NCI-H128 (cell line): ENCODE results near the gene MCHR1.

Experiments
- DNase-seq: peaks from one replicate; lab custom pipeline; 2025; ENCODE audit not compliant: unreplicated experiment; lab: John Stamatoyannopoulos, UW

Gene MCHR1, protein sequence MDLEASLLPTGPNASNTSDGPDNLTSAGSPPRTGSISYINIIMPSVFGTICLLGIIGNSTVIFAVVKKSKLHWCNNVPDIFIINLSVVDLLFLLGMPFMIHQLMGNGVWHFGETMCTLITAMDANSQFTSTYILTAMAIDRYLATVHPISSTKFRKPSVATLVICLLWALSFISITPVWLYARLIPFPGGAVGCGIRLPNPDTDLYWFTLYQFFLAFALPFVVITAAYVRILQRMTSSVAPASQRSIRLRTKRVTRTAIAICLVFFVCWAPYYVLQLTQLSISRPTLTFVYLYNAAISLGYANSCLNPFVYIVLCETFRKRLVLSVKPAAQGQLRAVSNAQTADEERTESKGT

DNA sequence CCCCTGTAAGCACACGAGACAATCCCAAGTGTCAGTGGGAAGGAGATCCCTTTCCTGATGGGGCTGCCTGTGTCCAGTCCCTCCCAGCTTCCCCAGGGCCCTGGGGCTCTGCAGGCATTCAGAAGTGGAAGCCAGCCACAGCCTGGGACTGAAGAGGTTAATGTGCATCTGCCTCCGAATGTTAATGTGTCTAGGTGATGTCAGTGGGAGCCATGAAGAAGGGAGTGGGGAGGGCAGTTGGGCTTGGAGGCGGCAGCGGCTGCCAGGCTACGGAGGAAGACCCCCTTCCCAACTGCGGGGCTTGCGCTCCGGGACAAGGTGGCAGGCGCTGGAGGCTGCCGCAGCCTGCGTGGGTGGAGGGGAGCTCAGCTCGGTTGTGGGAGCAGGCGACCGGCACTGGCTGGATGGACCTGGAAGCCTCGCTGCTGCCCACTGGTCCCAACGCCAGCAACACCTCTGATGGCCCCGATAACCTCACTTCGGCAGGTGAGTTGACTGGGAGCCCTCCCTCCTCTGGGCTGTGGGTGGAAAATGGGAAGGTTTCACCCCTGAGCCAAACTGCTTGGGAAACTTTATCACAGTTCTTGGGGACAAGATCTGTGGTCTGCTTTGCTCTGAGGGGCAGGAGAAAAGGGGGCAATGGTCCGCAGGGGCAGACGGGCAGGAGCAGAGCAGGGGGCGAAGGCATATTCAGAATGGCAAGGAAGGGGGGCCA is at the start of gene MCHR1:
Gene MCHR1, plus strand, starts transcription at position 236 of the 715 bp plus-strand sequence. Its CDS starts 169 bp downstream, at position 405.
- DNase-seq = no peak

DNA sequence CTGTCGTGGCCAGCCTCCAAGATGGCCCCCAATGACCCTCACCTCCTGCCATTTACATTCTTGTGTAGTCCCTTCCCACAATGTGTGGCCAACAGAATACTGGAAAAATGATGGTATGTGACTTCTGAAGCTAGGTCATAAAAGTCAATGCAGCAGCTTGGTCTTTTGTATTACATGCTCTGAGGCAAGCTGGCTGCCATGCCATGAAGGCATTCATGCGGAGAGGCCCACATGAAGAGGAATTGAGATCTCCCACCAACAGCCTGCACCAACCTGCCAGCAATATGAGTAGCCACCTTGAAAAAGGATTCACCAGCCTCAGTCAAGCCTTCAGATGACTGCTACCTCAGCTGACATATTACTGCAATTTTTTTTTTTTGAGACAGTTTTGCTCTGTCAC is 47.4 kb upstream of the MCHR1 start:
- DNase-seq = no peak

DNA sequence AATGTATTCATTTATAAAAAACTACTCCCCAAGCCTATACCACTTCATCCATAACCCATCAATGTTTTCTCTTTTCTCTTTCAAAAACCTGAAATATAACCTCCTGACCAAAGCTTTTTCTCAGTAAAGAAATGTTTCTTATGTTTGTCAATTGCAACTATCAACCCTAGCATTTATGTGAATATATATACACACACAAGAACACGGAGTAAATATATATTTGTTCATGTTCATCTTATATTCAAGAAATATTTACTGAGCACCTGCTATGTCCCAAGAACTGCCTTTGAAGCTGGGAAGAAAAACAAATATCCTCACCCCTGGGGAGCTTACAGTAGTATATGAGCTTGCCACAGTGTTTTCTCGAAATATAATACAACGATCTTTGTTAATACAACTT is 46.2 kb upstream of the MCHR1 start:
- no peak for DNase-seq

DNA sequence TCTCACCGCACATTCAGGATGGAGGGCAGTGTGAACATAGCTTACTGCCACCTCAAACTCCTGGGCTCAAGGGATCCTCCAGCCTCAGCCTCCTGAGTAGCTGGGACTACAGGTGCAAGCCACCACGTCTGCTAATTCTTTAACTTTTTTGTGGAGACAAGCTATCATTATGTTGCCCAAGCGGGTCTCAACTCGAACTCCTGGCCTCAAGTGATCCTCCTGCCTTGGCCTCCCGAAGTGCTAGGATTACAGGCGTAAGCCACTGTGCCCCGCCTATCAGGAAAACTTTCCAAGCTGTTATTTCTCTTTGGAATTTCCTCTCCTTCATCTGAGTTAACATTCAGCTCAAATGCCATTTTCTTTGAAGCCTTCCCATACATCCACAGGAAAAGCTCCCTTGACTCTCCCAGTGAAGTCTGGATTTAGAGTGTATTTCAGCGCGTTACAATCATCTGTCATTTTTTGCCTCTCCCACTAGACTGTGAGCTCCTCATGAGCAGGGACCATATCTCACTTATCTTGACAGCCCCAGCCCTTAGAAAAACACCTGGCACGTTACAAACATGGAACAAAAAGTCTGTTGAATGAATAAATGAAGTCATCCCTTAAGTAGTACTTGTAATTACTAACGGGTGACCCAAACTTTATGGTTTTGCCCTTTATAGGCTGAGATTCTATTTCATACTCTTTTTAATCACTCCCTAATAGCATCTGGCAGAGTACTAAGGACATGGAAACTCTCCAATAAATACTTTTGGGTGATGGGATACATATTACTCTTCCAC is 45.0 kb upstream of the MCHR1 start:
- no peak for DNase-seq

DNA sequence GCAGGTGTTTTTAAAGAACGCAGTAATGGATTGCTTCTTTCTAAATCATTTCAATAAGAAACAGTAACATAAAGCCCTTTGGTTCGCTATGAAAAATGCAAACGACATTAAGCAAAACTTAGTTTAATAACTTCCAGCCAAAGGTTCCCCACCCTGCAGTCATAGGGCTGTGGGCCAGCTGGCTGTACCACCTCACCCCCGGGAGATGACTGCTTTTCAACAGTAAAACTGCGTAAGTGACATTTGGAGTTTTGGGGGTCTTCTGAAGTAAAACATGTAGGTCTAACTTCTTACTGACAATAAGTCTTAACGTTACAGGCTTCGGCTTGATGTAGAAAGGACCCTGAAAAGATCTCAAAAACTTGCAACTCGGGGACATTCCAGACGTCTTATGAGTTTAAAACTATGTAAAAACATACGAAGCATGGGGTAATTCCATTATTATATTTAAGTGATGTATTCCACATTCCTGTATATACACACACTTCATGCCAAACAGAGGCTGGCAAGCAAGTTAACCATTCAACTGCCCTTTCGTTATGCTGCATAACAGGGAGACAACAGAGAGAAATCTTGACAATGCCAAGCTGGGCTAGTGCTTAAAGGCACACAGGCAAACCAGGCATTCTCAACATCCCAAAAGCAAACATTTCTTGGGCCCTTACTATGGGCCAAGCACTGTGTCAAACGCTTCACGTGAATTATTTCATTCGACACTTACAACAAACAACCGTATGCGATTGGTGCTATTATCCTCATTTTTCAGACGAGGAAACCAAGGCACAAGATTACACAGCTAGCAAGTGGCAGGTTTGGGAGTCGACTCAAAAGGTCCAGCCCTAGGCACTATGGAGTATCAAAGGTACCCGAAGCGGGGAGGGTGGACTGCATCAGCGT is 44.0 kb upstream of the MCHR1 start:
- DNase-seq = no peak

DNA sequence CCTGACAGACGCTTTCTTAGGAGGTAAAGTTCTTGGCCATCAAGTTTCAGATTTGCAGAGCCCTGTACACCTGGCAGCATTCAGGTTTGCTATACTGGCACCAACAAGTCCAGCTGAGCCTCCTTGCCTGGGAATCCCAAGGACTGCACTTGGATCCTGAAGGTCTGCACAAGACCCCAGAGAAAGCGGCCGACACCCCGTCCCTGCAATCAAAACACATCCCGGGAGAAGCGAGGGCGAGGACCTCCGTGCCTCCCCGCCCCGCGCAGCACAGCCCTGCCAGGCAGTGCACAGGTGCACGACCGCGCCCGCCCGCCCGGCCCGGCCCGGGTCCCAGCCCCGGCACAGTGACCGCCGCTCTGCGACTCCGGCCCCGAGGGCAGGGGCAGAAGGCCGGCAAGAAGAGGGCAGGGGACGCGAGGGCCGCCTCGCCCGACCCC is 43.3 kb upstream of the MCHR1 start:
- no peak for DNase-seq

DNA sequence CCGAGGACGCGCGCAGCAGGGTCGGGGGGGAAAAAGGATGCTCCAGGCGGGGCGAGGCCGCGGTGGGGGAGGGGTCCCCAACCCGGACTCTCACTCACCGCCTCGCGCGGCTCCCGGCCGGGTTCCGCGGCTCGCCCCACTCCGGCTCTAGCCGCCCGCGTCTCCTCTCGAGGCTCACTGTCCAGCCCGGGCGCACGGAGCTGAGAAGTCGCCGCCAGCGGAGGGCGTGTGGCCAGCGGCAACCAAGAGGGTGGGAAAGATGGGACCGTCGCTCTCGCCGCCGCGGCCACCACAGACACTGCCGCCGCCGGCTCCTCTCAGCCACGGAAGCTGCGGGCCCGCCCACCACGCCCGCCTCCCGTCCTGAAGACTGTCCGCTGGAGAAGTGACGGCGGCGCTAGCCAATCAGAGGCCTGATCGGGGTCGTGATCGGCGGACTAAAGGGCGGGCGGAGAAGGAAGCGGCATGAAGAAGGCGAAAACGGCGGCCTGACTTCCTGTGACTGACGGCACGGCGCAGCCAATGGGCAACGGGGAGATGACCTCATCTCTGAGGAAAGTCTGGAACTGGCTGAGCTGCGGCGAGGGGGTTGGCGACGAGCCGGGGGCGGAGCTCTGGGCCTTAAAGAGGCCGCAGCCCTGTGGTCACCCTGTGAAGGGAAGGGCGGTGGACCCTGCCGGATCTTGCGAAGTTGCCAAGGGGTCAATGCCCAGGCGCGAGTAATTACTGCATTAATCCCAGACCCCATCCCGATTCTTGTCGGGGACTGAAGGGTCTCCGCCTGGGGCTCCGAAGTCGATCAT is 42.7 kb upstream of the MCHR1 start, which contains the start of gene MRTFA:
Gene MRTFA, minus strand, starts transcription at position 340 of the 803 bp plus-strand sequence.
- DNase-seq = peak; percentile 94

DNA sequence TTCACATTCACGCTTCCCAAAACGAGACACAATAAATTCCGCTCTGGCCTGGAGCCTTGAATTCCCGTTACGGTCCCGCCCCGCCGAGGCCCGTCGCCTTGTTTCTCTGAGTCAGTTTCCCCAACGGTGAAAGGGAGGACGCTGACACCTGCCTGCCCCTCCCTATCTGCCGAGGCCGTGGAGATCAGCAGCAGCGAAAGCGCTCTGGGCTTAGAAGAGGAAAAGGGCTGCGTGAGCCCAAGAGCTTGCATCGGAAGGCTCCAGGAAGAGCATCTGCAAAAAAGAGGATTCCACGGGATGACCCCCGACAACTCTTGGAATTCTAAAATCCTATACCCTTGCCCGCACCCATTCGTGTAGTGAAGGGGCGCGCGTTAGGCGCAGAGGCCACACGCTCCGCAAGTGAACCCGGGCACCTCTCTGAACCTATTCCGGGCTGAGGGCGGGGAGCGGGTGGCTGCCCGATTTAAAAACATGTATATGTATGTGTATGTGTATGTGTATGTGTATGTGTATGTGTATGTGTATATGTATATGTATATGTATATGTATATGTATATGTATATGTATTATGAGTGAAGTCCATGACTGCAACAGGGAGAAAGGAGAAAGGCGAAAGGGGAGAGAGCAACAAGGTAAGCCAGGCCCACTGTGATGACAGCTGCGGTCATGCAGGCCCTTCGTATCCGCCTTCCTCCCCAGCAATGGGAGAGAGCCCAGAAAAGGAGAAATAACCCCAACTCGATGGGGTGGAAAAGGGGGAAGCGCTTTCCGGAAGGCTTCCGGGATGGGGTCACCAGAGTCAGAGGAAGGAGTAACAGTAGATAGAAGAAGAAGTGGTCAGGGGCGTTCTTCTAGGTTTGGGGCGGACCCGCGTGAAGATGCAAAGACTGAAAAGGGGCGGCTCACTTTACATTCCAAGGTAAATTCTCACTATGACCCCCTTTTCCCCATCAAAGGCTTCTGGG is 41.8 kb upstream of the MCHR1 start:
- no peak for DNase-seq

DNA sequence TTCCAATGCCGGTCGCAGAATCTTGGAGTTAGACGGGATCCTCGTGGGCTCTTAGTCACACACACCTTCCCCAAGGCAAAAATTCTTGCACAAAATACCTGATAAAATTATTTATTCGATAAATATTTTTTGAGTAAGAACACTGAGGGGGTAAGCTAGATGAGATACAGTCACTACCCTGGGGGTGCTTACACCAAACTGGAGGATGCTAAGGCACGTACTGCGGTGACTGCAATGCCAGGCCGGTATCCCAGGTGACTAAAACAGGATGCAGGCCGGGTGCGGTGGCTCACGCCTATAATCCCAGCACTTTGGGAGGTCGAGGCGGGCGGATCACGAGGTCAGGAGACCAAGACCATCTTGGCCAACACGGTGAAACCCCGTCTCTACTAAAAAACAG is 41.0 kb upstream of the MCHR1 start:
- DNase-seq = no peak

DNA sequence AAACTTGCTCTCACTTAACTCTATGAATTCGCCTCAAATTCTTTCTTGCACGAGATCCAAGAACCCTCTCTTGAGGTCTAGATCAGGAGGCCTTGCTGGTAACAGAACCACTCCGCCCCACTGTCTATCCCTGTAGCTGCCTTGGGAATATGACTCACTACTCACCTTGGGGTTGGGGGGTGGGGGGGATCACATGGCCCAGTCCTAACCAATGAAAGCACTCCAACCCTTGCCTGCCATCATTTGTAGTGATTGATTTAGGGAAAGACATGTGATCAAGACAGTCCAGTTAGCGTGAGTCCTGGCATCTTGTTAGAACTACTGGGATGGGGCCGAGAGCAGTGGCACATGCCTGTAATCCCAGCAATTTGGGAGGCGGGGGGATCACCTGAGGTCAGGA is 38.0 kb upstream of the MCHR1 start:
- DNase-seq = no peak

DNA sequence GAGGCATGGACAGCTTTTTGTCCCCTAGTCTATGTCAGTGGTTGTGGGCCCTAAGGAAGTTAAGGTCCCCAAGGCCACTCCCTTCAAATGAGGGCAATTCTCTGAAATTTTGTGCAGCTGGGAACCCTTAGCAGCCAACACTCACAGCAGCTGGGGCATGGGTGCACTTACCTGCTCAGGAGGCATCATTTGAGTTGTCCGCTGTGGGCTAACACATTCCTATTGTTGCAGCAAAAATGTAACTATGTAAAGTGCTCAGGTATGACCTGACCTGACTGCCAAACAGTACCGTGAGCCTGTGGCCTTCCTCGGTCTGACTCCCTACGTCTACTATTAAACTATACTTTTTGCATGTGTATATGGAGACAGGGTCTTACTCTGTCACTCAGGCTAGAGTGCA is 37.0 kb upstream of the MCHR1 start:
- no peak for DNase-seq

DNA sequence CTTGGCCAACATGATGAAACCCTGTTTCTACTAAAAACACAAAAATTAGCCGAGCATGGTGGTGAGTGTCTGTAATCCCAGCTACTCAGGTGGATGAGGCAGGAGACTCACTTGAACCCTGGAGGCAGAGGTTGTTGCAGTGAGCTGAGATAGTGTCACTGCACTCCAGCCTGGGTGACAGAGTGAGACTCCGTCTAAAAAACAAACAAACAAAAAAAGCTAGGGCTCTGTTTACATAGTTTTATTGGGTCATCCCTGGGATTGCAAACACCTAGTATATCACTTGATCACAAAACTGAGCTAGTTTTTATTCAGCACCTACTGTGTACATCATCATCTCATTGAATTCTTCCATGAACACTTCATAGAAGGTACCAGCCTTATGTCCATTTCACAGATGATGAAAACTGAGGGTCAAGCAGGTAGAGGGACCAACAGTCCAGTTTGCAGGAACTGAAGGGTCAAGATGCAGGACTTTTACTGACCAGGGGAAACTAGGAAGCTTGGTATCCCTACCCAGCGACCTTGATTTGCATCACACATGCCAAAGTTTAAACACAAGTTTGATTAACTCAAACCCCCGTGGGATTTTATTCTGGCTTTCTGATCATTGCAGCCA is 33.6 kb upstream of the MCHR1 start:
- DNase-seq = no peak

DNA sequence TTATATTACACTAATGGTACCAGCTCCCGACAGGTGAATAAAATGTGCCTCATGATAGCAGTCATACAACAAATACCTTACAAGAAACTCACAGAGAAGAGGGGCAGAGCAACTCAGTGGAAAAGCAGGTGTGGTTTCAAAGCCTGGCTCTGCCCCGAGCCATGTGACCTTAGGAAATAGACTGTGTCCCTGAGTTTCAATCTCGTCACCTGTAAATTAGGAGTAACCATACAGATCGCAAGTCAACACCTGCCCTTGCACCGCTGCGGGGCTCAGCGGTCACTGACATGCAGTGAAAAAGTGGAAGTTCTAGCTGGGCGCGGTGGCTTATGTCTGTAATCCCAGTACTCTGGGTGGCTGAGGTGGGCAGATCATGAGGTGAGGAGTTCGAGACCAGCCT is 30.9 kb upstream of the MCHR1 start:
- DNase-seq = no peak

DNA sequence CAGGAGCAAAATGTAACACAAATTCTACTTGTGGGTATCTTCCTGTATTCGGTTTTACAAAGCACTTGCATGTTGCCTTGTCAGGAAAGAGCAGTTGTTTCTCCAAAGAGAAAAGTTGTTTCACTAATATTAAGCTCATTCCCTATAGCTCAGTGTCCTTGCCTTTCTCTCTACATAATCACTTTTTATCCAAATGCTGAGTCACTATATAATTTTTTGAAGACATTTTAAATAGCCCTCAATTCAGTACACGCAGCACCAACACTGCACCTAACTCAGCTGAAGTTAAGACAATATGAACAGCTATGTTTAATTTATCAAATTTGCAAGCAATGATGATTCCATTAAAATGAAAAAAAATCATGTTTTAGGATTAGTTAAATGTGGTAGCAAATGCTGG is 28.2 kb upstream of the MCHR1 start:
- no peak for DNase-seq

DNA sequence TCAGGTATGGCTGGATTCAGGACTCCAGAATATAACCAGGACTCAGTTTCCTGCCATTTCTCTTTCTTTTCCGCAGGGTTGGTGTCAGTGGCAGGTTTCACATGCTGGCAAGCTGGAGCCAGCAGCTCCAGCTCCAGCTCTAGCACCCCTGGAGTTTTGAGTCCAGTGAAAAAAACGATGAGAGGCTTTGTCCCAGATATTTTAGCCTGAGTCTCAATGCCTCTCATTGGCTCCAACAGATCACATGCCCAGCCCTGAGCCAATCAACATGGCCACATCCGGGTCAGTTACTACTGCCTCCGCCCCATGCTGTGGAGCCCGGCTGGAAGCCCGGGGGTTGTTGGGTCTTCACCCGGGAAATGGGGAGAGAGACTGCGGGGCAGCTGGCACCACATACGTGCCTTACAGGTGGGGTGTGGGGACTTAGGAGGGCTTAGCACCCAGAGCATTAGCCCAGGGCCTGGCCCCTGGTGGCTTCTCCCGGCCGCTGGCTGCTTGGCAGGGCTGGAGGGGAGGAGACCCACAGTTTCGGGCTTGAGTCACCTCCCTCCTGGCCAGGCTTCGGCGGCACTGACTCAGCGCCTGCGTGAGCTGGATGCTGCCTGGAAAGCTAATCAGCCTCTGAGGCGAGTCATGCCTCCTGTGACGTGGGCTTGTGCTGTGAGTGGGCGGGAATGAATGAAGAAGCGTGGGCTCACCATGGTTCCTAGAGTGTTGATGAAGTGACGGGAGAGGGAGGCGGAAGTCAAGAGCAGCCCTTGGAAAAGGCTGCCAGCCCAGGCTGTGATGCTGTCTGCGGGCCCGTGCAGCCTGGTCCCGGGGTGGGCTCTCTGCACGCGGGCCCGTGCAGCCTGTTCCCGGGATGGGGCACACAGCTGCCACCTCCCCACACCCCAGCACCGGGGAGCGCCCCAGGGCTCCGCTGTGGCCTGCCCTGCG is 27.5 kb upstream of the MCHR1 start:
- peak; percentile 77 for DNase-seq

DNA sequence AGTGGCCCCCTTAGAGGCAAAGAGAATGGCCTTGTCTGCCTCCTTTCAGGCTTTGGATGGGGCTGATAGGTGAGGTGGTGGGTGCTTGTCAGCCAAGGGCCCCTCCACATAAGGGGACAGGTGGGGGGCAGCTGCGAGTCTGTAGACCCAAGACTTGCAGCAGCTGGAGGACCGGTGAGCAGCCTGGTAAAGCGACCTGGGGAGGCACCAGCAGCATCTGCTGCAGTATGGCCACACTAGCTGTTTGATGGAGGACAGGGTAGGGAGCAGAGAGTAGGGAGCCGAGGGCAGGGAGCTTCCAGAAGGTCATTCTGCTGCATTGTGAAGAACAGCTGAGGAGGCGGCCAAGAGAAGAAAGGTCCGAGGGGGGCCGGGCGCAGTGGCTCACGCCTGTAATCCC is 25.9 kb upstream of the MCHR1 start:
- no peak for DNase-seq

DNA sequence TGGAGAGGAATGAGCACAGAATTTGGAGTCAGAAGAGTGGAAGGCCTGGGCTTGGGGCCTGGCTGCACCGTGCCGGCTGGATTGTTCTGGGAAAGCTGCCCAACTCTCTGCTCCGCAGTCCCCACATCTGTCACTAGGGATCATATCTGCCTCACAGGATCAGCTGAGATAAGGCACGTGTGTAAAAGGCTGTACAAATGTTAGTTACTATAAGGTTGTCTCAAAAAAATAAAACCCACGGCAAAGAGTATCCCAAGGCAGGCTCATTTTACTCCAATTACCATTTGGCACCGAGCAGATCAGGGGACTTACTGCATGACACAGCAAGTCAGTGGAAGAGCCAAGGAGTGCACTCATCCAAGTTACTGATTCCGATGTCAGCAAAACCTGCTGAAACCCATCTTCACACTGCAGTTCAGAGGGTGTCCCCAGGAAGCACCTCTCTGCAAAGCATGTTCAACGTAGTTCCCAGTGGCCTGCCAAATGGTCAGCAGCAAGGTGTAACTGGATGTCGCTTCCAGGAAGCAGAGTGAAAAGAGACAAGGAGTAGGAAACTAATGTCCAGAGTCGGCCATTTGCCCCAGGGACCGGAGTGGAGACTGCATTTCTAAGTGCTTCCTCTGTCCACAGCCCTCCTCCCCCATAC is 24.6 kb upstream of the MCHR1 start:
- no peak for DNase-seq
